ENCODE results near the gene NR2C1.

DNA sequence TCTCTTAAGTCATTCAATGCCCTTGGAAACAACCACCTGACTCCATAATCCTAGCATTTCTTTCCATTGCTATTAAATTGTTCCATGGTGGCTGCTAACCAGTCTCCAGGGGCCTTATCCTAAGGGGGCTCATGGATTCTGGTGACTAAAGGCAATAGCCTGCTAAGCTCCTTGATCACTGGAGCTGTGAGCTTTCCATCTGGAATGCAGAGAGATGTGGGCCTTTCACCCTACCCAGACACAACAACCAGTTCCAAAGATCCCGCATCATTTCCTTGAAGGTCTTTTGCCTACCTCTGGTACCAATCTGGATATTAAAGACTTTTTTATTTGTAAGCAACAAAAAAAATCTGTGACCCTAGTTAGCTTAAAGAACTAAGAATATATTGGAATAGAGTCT, 102.9 kb downstream of the NR2C1 start:
- TF ChIP-seq, protein P1, sequence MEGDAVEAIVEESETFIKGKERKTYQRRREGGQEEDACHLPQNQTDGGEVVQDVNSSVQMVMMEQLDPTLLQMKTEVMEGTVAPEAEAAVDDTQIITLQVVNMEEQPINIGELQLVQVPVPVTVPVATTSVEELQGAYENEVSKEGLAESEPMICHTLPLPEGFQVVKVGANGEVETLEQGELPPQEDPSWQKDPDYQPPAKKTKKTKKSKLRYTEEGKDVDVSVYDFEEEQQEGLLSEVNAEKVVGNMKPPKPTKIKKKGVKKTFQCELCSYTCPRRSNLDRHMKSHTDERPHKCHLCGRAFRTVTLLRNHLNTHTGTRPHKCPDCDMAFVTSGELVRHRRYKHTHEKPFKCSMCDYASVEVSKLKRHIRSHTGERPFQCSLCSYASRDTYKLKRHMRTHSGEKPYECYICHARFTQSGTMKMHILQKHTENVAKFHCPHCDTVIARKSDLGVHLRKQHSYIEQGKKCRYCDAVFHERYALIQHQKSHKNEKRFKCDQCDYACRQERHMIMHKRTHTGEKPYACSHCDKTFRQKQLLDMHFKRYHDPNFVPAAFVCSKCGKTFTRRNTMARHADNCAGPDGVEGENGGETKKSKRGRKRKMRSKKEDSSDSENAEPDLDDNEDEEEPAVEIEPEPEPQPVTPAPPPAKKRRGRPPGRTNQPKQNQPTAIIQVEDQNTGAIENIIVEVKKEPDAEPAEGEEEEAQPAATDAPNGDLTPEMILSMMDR (IDR thresholded peaks at IDR 0.05; ENCODE audit: insufficient read depth, low read length, poor library complexity, severe bottlenecking) = no peak
- no peak for TF ChIP-seq EZH2phosphoT487 (conservative IDR thresholded peaks at IDR 0.05; ENCODE audit: low read length)
